NB4 (cell line): Measurements from ENCODE around the gene LAMA5.

Experiments used
- DNase-seq: peaks from one replicate; pipeline ENCODE4 v3.0.0; 2010; ENCODE audit warnings: low read depth
- H3K4me3 ChIP-seq: one replicate; pipeline ENCODE4 v1.5.1; 2011; ENCODE audit warnings: mild to moderate bottlenecking, low read depth, low read length, moderate library complexity
- MYC ChIP-seq: IDR thresholded peaks from 2 replicates; pipeline ENCODE4 v1.6.1; 2011; ENCODE audit warnings: low read depth, low read length
- POLR2A ChIP-seq: IDR thresholded peaks from 2 replicates; pipeline ENCODE4 v1.6.1; 2011; ENCODE audit warnings: mild to moderate bottlenecking; ENCODE audit not compliant: insufficient read length; ENCODE audit errors: extremely low read depth
- TF ChIP-seq, protein P1 (sequence below): IDR thresholded peaks from one replicate; pipeline ENCODE4 v1.5.1; 2012; ENCODE audit warnings: low read depth, low read length
- TF ChIP-seq, protein P2 (sequence below): IDR thresholded peaks from 2 replicates; pipeline ENCODE4 v1.6.1; 2011; ENCODE audit warnings: low read depth, low read length

Gene LAMA5

DNA sequence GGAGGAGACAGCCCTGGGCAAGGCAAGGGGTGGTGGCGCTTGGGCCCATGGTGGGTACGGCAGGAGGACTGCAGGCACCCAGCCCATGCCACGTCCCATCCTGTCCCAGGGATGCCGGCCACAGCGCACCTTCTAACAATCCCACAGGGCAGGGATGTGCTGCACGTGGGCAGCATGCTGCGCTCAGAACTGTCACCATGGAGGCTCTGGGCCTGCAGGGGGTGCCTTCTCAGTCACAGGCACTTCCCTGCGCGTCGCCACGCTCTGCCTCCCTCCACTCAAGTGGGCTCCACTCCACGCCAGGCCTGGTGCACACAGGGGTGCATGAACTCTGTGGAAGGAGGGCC is 37.6 kb upstream of the LAMA5 start:
- no peak for DNase-seq
- no peak overlapping the region for H3K4me3 ChIP-seq
- TF ChIP-seq MYC: no peak
- TF ChIP-seq, protein P1, sequence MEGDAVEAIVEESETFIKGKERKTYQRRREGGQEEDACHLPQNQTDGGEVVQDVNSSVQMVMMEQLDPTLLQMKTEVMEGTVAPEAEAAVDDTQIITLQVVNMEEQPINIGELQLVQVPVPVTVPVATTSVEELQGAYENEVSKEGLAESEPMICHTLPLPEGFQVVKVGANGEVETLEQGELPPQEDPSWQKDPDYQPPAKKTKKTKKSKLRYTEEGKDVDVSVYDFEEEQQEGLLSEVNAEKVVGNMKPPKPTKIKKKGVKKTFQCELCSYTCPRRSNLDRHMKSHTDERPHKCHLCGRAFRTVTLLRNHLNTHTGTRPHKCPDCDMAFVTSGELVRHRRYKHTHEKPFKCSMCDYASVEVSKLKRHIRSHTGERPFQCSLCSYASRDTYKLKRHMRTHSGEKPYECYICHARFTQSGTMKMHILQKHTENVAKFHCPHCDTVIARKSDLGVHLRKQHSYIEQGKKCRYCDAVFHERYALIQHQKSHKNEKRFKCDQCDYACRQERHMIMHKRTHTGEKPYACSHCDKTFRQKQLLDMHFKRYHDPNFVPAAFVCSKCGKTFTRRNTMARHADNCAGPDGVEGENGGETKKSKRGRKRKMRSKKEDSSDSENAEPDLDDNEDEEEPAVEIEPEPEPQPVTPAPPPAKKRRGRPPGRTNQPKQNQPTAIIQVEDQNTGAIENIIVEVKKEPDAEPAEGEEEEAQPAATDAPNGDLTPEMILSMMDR: no peak
- TF ChIP-seq POLR2A: no peak
- TF ChIP-seq, protein P2, sequence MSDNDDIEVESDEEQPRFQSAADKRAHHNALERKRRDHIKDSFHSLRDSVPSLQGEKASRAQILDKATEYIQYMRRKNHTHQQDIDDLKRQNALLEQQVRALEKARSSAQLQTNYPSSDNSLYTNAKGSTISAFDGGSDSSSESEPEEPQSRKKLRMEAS: no peak

DNA sequence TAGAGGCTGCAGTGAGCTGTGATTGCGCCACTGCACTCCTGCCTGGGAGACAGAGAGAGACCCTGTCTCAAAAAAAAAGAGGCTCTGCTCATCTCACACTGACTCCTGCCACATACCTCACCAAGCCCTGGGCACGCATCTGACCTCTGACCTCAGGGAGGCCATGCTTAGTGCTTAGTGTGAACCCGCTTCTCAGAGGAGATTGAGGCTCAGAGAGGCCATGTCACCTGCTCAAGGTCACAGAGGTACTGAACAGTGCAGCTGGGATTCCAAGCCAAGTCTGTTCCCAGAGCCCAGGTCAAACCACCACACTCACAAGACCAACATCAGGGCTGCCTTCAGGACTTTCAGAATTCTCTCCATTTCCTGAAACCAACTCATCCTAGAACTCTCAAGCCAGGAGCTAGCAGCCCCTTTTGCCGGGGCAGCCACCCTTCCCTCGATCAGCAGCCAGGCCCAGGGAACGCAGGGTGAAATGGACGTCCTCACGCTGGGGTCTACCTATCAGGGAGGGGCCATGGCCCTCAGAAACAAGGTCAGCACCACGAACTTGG is 37.1 kb upstream of the LAMA5 start:
- no peak overlapping the region for H3K4me3 ChIP-seq
- no peak for DNase-seq
- TF ChIP-seq, protein P1: no peak
- no peak for TF ChIP-seq MYC
- TF ChIP-seq, protein P2: no peak
- TF ChIP-seq POLR2A: no peak

DNA sequence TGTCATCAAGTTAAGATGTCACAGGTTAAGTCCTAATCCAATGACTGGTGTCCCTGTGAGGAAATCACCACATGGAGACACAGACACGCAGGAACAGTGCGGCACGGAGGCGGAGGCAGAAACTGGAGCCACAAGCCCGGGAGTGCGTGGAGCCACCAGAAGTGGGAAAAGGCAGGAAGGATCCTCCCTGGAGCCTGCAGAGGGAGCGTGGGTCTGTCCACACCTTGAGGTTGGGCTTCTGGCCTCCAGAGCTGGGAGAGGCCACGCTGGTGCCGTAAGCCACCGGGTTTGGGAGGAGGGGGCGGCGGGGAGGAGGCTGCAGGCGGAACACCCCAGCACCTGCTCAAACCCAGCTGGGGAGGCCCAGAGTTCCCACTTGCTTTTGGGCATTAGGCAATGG is 36.2 kb upstream of the LAMA5 start:
- no peak for TF ChIP-seq POLR2A
- TF ChIP-seq, protein P1: no peak
- no peak for TF ChIP-seq MYC
- TF ChIP-seq, protein P2: no peak
- no peak for DNase-seq
- no peak overlapping the region for H3K4me3 ChIP-seq

DNA sequence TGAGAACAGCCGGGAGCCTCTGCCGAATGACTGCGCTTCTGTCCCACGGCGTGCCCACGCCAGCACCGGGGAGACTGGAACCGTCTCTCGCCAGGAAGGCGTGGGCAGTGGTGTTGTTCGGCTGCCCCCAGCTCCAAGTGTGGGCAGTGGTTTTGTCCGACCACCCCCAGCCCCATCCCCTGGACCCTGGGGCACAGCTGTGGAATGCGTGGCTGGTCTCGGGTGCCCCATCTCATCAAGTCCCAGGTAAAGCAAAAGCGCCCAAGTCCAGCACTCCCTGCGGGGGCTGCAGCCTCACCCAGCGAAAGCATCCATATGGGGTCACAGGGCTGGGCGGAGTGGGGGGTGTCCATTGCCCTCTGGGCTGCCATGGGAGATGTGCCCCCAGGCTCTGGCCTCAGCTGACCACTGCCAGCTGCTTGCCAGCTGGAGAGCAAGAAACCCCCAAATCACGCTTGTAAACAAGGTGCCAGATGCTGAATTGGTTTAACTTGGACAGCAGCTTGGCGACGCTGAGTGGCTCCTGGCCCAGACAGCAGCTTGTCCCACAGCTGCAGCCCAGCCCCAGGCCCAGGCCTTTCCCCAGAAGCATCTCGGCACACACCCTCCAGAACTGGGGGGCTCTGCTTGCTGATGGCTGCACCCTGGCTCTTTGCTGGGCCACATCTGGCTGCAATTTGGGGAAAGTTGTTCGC is 35.5 kb upstream of the LAMA5 start:
- TF ChIP-seq MYC (no peak), POLR2A (no peak)
- TF ChIP-seq, protein P1: no peak
- TF ChIP-seq, protein P2: no peak
- H3K4me3 ChIP-seq: no peak overlapping the region
- DNase-seq: no peak

DNA sequence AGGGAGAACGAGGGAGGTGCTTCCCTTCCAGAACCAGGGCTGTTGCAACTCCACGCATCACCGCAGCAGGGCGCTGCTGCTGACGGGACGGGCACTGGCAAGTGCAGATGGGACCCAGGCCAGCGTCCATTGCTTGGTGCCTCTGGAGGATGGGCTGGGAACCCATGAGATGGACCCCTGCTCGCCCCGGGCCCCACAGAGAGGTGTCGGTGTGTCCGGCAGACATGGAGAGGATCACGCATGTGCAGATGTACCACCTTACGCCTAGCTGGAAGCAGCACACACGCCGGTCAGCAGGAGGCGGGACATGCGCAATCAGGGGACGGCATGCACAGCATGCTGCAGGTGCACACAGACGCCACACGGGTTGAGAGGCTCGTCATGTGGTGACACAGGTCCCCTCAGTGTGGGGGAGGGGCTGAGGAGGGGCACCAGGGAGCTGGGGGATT is 34.2 kb upstream of the LAMA5 start:
- TF ChIP-seq POLR2A: no peak
- TF ChIP-seq, protein P1: no peak
- no peak for TF ChIP-seq MYC
- TF ChIP-seq, protein P2: no peak
- no peak for DNase-seq
- no peak overlapping the region for H3K4me3 ChIP-seq
